DMS53 treated with DMSO at 0.1 percent for 48 hours (cell line): ENCODE results near the gene PLB1.
"Not testable (repeated sequence)": the region's sequence is repeated elsewhere in the genome, so short reads cannot be mapped to it uniquely, and the experiment has no call there.

Experiments used
- DNase-seq: peaks from one replicate; lab custom pipeline; 2025; ENCODE audit not compliant: unreplicated experiment; lab: John Stamatoyannopoulos, UW

The PLB1 gene

GRCh38 chr2:28533044-28533680 is 37.3 kb downstream of the PLB1 start:
- no peak for DNase-seq

- DNase-seq: no peak
These were observed 39.0 kb downstream of the PLB1 start for GRCh38 chr2:28534817-28535216.

GRCh38 chr2:28538134-28538533 is 42.3 kb downstream of the PLB1 start:
- DNase-seq: no peak

- DNase-seq: no peak
These were observed 42.8 kb downstream of the PLB1 start for GRCh38 chr2:28538652-28539051.

- no peak for DNase-seq
These were observed 43.3 kb downstream of the PLB1 start for GRCh38 chr2:28539118-28539541.

- DNase-seq: no peak
These were observed 47.6 kb downstream of the PLB1 start for GRCh38 chr2:28543316-28544035.

GRCh38 chr2:28544036-28544346 is 48.1 kb downstream of the PLB1 start:
- no peak for DNase-seq

GRCh38 chr2:28544405-28544921 is 48.6 kb downstream of the PLB1 start:
- no peak for DNase-seq

- peak; percentile 56 for DNase-seq
These were observed 49.2 kb downstream of the PLB1 start for GRCh38 chr2:28544922-28545589.

- DNase-seq: no peak
These were observed 49.8 kb downstream of the PLB1 start for GRCh38 chr2:28545590-28546200.

GRCh38 chr2:28546242-28546641 is 50.4 kb downstream of the PLB1 start:
- no peak for DNase-seq

- no peak for DNase-seq
These were observed 51.5 kb downstream of the PLB1 start for GRCh38 chr2:28547223-28547860.

- no peak for DNase-seq
These were observed 52.2 kb downstream of the PLB1 start for GRCh38 chr2:28547906-28548600.

- not testable (repeated sequence) for DNase-seq
These were observed 54.5 kb downstream of the PLB1 start for GRCh38 chr2:28550345-28550744.

- DNase-seq: no peak
These were observed 56.4 kb downstream of the PLB1 start for GRCh38 chr2:28552045-28552823.

- DNase-seq: no peak
These were observed 60.4 kb downstream of the PLB1 start for GRCh38 chr2:28556303-28556702.

GRCh38 chr2:28557389-28558131 is 61.7 kb downstream of the PLB1 start:
- DNase-seq: no peak

GRCh38 chr2:28558158-28558820 is 62.4 kb downstream of the PLB1 start:
- DNase-seq: no peak

- no peak for DNase-seq
These were observed 63.1 kb downstream of the PLB1 start for GRCh38 chr2:28558918-28559317.
